NCI-H2227 treated with DMSO at 0.1 percent for 48 hours (cell line): ENCODE data around the gene RUFY4.
A peak's percentile ranks its signal among the peaks of the same experiment; 100 is the strongest.
"Not testable (repeated sequence)": the region's sequence is repeated elsewhere in the genome, so short reads cannot be mapped to it uniquely, and the experiment has no call there.

ENCODE experiments used
- DNase-seq: peaks from one replicate; lab custom pipeline; 2025; lab: John Stamatoyannopoulos, UW

Gene RUFY4

DNA sequence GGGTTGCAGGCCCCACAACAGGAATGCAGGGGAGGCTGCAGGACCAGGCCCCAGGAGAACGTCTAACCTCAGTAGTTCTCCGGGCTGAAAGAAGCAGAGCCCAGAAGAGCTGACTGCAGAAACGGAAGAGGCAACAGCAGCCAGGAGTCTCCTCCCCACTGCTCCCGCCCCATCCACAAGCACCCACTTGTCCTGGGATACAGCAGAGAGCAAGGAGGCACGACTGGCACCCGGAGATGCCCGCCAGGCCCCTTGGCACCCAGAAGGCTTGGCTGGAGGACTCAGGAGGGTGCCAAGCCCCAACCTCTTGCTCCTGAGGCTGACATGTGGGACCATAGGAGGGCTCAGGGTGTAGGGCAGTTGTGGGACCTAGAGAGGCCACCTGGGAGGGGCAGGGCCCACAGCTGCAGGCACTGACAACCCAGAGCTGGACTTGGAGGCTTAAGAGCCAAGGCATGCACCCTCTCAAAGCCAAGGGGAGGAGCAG lies 37.2 kb upstream of the RUFY4 start:
- DNase-seq, result no peak

DNA sequence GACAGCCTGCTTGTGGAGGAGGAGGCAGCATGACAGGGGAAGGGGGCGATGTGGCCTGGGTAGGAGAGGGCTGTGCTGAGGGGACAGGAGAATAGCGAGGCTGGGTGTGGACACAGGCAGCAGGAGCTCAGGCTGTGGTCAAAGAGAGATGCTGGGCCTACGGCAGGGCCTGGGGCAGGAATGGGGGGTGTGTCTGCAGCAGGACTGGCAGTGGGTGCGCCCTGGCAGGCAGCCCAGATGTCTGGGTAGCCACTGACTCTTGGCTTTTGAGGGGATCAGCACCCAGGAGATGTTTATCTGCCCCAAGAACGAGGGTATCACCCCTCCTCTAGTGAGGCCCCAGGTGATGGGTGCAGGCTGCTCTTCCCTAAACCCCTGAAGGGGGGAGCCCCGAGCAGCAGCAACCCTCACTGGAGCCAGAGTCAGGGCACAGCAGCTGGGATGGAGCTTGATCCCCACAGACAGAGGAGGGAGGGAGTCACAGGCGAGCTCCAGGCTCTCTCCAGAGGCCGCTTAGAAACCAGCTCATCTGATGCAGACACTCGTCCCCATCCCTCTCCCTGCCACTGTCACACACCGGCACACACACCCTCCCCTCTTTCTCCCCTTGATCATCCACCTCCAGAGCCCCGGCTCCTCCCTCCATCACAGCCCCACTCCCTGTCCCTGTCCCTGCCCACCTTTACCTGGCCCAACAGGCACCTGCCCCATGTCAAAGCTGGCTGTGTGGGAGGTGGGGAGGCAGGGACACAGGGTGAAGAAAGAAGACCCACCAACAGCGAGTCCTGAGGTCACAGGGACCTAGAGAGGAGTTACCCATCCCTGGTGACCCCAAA lies 36.5 kb upstream of the RUFY4 start:
- no peak for DNase-seq

DNA sequence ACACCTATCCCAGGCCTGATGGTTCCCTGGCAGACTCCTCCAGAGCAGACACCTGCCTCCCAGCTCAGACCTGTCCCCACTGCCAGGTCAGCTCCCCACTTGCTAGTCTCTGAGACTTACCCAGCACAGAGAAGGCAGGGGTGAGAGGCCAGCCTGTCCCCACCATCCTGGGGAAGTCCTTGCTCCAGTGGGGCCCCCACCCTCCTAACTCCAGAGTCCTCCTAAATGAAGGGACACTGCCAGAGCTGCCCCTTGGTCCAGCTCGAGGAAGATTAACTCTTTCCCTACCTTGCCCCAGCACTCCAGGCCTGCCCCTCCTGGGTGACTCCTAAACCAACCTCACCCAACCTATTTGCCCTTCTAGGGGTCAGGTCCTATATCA lies 35.9 kb upstream of the RUFY4 start:
- no peak for DNase-seq

DNA sequence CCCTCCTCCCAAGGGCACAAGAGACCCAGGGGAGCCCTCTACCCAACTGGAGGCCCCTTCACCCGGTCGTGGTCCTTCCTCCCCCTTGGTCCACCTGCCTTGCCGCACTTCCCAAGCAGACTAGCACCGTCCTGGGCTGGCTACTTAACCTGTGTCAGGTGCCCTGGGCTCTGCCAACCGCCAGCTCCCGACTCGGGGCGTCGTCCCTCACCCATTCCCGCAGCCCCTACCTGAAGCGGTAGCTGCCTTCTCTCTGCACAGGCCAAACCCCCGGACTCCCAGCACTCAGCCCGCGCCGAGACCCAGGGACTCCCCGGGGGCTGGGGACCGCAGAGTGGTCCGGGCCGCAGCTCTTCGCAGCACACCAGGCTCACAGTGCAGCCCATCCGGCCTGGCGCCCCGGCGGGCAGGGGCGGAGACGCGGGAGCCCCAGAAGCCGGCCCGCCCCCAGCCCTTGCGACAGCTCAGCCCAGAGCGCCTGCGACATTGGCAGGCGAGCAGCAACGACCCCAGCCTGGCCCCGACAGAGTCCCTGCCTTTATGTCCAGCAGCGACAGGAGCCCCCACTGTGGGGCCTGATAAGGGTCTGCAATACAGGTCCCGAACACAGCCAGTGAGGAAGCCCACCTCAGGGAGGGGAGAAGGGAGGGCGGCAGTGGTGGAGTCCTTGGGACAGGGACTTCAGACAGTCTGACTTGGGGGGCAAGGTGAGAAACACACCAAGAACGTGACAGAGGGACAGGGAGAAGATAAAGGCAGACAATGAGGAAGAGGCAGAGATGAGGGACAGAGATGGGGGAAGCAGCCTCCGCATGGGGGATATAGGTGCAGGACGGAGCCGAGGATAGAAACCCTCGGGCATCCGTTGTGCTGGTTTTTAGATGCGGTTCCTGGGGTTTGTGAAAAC lies 35.2 kb upstream of the RUFY4 start:
- DNase-seq, result no peak

DNA sequence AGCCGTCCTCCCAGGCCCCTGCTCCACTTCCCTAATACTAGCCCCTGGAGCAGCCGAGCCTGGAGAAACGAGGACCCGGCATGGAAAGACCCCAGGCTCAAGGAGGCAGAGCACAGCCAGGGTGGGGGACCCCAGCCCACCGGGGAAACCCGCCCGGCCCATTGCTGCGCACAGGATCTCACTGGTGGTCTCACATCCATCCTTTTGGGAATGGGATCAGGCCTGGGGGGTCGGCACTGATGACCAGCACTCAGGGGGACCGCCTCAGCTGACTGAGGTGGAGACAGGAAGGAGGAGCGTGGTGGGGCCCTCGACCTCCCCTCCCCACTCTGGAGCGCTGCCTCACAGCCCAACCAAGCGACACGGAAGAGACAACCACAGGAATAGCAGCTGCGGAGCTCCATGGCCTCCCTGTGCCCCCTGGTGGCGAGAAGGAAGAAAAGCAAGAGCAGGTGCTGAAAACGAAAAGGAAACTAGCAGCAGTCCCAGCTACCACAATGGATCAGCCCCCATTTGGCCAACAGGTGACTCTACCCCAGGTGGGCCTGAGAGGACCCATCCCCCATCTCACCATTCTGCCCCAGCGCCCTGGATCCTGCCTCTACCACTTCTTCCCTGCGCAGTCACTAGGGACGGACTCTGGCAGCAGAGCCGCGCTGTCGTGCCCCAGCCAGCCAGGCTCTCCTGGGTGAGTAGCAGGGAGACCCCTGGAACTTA lies 34.4 kb upstream of the RUFY4 start:
- peak; percentile 80 for DNase-seq

DNA sequence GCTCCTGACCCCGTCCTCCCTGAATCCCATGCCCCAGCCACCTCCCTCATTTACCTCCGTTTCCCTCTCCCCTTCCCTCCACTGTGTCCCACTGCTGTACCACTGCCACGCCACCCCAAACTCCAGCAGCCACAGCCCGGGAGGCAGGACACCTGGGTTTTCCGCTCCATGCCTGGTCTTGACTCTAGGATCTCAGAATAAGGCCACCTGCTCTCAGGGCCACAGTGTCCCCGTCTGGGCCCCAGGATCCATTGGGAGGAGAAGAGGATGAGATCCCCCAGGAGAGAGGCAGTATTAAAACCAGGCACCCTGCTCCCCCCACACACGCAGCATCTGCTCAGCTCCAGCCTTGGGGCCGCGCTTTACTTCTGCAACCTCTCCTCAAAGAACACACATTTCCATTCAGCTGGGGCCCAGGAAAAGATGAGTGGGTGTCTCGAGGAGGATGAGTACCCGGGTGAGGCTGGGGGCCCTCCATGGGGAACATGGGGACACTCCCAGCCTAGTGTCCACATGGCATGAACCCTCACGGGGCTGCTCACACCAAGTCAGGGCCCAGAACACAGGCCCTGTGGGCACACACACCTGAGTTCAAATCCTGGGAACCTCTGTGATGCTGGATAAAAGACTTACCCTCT lies 33.5 kb upstream of the RUFY4 start:
- no peak for DNase-seq

DNA sequence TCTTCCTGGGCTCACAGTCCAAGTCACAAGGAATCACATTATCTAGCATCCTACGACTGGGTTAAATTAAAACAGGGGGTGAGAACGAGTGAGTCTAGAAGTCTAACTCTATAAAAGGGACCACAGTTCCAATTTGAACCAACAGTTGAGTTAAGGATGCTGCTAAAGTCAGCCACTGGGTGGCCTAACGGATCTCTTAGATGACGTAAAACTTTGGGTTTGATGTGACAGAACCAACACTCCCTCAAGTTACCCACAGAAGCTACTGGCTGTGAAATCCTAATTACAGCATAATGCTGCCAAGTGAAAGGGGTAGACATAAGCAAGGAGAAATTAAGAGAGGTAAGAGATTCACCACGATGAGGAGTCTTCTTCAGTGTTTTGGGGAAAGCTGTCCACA lies 32.7 kb upstream of the RUFY4 start:
- DNase-seq, result no peak

DNA sequence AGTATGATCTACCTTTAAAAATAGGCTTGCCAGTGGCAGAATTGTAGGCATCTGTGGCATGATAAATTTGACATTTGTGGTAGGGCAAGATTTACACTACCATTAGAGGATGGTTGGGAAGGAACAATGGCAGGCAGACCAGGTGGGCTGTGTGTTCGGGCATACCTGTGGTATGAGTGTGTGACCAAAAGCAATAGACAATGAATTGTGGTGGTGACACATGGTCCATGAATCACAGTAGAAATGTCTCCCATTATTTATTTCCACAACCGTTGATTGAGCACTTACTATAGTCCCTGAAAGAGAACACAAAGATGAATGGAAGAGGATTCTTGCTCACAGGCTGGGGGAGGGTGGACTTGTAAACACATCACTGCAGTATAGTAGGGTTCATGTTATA lies 29.9 kb upstream of the RUFY4 start:
- DNase-seq, result no peak

DNA sequence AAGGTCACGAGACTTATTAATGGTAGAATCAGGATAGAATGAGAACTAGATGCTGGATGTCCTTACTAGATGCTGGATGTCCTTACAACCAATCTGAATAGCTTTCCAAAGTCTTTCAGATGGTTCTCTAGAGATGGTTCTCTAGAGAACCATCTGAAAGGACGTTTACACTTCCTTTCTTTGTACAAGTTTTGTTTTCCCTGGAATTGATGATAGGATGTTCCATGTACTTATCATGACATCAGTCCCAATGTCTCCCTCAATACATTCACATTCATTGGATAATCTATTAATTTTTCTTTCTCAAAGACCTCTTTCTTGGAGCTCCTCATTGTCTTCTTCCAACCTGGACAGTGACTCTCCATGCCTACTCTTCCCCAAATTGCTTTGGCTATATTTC lies 28.2 kb upstream of the RUFY4 start:
- DNase-seq, result no peak

DNA sequence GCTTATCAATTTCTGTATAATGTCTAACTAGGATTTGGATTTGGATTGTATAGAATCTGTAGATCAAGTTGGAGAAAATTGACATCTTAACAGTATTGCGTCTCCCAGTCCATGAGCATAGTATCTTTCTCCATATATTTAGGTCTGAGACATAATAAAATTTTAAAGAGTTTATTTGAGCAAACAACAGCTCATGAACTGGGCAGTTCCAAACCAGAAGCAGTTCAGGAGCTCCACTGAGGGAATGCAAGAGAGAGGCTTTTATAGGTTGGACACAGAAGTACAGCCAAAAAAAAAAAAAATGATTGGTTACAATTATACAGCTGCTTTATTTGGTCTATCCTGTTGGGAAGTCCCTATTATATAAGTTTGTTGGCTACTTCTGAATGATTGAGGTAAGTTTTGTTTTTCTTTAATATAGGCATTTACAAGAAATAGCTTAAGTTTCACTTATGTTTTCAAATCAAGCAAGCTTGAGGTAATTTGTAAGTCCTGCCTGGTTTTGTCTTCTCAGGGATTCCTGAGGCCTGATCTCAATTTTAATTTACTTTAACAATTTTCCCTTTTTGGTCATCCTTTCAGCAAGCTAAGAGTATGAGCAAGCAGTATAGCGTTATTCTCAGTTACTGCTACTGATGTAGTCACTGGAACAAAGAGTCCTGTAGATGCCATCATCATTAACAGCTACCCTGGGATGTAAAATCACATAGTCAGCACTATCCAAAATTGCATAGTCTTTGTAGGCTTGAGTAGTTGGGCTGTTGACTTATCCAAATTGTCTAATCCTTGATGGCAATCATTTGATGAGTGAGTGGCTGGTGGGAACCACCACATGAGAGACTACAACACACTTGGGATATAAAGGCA lies 27.5 kb upstream of the RUFY4 start:
- DNase-seq, result no peak

DNA sequence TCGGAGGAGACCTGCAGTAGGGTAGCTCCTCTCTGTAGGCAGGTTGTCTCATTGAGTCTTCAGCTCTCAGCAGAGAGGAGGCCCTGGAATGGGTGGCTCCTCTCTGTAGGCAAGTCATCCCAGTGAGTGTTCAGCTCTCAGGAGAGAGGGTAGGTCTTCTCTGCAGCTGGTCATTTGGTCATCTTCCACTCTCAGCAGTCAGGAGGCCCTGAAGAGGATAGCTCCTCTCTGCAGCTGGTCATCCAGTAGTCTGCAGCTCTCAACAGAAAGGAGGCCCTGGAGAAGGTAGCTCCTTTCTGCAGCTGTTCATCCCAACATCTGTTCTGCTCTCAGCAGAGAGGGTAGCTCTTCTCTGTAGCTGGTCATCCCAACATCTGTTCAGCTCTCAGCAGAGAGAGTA lies 26.0 kb upstream of the RUFY4 start:
- DNase-seq, result no peak

DNA sequence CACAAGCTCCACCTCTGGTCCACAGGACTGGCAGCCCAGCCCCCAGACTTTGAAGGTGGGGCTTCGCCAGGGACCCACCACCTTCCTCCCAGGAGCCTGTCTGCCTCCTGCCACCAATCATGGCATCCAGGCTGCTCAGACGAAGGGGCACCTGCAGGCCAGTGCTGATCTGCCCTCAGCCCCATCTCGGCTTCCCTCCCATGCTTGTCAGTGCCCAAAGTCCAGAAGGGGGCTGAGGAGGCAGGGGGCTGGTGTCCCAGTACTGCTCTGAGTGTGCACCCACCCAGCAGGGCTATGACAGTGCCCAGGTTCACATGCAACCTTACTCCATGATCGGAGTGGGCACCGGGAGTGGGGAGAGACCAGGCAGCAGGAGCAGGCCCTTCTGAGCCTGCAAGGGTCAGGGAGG lies 25.3 kb upstream of the RUFY4 start:
- no peak for DNase-seq

DNA sequence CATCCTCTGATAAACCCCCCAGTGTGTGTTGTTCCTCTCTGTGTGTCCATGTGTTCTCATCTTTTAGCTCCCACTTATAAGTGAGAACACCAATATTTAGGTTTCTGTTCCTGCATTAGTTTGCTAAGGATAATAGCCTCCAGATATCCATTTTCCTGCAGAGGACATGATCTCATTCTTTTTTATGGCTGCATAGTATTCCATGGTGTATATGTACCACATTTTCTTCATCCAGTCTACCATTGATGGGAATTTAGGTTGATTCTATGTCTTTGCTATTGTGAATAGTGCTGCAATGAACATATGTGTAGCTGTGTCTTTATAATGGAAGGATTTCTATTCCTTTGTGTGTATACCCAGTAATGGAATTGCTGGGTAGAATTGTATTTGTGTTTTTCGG lies 24.5 kb upstream of the RUFY4 start:
- not testable (repeated sequence) for DNase-seq

DNA sequence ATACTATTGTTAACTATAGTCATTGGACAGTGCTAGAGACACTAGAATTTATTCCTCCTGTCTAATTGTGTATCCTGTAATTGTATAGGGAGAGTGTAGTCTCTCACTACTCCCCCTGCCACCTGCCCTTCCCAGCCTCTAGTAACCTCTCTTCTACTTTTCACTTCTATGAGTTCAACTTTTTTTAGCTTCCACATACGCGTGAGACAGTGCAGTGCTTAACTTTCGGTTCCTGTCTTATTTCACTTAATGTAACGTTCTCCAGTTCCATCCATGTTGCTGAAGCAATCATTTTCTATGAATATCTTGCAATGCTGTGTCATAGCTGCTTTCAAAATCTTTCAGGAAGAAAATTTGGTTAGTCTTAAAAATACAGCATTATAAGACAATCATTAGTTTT lies 22.8 kb upstream of the RUFY4 start:
- DNase-seq, result no peak

DNA sequence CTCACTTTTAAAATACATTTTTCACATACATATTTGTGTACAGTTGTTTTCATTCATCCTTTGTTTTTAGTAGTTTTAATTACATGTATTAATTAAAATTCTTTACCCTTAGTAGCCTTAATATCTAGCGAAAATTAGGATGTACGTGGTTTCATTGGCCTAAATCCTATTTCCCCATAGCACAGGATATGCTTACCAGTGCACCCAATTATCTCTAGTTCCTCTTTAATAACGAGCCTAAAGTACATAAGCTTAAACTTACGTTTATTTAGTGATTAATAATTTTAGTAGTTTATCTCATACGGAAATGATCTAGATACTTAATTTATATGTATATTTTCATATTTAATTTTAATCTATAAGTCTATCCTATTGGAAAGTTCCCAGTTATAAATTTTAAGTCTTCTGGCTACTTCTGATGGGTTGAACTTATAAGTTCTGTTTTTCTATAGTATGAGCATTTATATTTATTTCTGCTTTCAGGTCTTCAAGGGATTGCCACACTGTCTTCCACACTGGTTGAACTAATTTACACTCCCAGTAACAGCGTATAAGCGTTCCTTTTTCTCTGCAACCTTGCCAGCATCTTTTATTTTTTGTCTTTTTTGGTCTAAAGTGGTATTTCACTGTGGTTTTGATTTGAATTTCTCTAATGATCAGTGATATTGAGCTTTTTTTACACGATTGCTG lies 21.4 kb upstream of the RUFY4 start:
- DNase-seq, result no peak

DNA sequence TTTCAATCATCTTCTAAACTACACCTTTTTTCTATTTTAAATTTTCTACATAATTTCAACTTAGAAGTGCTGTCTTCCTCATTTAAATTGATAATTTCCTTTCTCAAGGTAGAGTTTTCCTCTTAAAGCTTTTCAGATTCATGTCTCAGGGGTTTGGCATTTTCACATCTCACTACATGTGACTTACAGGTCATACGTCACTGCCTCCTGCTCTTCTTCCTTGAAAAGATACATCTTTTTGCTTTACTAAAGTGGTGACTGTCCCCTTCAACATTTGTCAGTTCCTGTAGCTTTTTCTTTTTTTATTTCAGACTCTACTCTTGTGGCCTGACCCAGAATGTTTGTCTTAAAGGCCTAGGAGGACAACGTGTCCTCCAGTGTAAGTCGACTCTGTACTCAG lies 17.1 kb upstream of the RUFY4 start:
- DNase-seq, result no peak

DNA sequence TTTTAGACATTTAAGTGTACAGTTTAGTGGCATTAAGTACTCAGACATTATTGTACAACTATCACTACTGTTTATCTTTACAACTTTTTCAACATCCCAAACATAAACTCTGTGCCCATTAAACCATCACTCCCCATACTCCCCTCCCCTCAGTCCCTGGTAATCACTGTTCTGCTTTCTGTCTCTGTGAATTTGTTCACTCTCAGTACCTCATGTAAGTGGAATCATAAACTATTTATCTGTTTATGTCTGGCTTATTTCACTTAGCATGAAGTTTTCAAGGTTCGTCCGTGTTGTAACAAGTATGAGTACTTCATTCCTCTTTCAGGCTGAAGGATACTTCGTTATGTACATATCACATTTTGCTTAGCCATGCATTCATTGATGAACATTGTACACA lies 9.8 kb upstream of the RUFY4 start:
- DNase-seq, result no peak

DNA sequence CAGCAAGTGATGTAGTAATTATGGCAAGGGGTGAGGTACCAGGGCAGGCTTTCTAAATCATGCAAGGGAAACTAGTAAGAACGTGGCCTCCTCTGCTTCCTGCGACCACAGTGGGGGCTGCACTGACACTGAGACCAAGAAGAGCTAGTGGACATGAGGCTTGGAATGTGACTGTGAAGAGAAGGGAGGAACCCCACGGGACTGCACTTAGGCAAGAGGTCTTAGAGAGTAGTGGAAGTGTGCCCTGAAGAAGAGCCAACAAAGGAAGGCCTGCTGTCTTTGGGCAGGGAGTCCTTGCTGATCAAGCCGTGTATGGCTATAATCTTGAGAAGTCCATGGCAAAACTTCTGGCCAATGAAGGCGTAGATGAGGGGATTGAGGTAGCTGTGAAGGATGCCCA lies 8.9 kb upstream of the RUFY4 start:
- DNase-seq, result no peak

DNA sequence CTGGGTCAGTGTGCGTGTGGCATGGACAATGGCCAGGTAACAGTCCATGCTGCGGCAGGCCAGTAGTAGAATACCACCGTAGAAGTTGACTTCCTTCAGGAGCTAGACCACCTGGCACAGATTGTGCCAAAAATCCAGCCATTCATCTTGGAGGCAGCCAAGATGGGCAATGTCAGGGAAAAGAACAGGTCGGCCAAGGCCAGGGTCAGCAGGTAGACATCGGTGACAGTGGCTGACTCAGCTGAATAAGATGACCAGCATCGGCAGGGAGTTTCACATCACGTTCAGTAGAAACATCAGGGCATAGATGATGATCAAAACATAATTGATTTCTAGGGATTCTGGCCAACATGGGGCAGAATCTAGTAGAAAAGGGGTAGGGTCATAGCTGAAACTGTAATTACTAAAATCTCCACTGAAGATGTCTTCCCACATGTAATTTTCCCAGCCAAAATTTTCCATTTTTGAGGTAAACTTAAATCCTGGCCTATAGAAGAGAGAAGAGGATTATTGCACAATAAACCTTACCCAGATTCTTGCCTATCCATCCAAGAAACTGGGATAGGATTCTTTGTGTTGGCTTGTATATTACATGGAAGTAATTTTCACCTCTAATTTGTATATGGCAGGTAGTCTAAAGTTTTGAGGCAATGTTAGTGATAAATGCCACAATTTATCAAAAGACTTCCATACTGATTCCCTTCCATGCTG lies 7.9 kb upstream of the RUFY4 start:
- no peak for DNase-seq

DNA sequence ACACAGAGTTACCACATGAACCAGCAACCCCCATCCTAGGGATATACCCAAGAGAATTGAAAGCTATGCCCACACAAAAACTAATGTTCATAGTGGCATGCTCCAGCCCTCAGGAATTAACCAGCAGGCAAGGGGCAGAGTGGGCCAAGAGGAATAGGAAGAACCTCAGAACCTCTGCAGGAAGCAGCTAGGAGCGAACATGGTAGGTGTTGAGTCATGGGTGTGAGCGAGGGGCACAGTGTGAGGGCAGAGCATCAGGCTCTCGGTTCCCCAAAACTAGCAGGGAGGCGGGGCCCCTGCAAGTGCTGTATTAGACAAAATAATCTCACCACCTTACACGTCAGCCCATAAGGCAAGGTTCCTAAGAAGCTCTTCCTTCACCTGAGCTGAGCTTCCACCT lies 5.6 kb upstream of the RUFY4 start:
- no peak for DNase-seq
